D721Med (cell line): ENCODE data around the gene ADGRG3.
A peak's percentile ranks its signal among the peaks of the same experiment; 100 is the strongest.

ENCODE experiments used
- DNase-seq: peaks from one replicate; pipeline ENCODE4 v3.0.0; 2011; ENCODE audit warnings: low spot score; ENCODE audit not compliant: insufficient read length
- FAIRE-seq: peaks from 2 replicates; lab custom pipeline; 2011; peaks lifted over from hg19 to GRCh38; lab: Jason Lieb, UNC
- TF ChIP-seq, protein P1 (sequence below): IDR thresholded peaks from 2 replicates; pipeline ENCODE4 v1.5.1; 2012; ENCODE audit warnings: mild to moderate bottlenecking, control low read depth; ENCODE audit not compliant: insufficient read depth; ENCODE audit errors: missing control alignments

The ADGRG3 gene

DNA sequence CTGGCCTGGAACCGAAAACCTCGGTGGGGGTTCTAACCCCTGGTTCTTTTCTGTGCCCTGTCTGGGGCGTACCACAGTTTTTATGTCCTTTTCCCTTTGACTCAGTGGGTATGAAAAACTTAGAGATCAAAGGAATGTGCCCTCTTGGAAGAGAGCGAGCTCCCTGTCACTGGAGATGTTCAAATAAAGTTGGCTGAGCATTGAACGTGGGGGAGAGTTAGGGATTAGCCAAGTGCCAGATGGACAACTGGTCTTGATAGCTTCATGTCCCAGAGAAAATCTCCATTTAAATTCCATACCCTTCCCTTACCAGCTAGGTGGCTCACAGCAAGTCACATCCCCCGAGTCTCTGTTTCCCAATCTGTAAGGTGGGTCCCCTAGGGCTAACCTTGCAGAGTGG, 30.1 kb upstream of the ADGRG3 start:
- no peak for FAIRE-seq
- DNase-seq: no peak
- TF ChIP-seq, protein P1, sequence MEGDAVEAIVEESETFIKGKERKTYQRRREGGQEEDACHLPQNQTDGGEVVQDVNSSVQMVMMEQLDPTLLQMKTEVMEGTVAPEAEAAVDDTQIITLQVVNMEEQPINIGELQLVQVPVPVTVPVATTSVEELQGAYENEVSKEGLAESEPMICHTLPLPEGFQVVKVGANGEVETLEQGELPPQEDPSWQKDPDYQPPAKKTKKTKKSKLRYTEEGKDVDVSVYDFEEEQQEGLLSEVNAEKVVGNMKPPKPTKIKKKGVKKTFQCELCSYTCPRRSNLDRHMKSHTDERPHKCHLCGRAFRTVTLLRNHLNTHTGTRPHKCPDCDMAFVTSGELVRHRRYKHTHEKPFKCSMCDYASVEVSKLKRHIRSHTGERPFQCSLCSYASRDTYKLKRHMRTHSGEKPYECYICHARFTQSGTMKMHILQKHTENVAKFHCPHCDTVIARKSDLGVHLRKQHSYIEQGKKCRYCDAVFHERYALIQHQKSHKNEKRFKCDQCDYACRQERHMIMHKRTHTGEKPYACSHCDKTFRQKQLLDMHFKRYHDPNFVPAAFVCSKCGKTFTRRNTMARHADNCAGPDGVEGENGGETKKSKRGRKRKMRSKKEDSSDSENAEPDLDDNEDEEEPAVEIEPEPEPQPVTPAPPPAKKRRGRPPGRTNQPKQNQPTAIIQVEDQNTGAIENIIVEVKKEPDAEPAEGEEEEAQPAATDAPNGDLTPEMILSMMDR: no peak

DNA sequence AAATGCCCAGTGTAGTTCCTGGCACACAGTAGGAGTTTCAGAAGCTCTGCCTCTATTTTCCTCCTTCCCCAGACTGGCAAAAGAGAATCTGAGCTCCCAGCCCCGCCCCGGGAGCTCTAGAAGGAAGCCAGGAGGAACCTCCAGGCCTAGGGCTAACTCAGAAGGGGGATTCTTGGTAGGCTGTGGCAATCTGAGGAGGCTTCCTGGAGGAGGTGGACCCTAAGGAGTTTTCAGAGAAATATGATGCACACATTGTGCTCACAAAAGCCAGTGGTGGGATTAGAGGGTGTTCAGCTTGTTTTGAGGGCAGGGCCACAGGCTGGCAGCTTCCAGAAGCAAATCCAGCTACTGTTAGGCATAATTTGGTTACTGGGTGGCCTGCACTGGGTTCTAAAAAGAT, 29.7 kb upstream of the ADGRG3 start:
- no peak for DNase-seq
- no peak for FAIRE-seq
- TF ChIP-seq, protein P1: no peak

DNA sequence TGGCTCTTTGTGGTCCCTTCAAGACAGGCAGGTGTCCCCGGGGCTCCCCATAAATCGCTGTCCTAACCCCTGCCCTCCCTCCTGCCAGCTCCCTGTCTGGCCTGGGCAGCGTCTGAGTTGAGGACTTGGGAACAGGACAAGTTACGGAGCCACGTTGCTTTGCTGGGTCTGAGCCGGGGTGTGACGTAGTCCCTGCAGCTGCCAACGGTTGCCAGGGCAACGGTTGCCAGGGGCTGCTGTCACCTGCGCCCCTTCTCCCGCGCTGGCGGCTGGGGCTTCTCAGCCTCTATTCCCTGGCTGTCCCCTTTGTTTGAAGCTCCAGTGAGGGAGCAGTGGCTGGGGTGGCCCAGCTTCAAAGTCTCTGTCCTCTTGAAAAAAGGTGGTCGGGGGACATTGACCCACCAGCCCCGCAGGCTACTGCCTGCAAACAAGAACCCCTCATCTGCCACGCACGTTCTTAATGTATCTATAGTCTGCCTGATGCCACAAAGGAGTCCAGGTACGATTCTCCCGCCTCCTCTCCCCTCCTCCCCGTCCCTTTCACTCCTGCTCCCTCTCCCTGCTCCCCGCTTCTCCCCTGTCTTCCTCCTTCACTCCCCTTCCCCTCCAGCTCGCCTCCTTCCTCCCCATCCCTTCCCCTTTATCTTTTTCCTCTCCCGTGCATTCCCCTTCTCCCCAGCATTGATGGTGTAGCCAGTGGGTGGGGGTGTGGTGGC, 28.8 kb upstream of the ADGRG3 start:
- no peak for FAIRE-seq
- TF ChIP-seq, protein P1: no peak

DNA sequence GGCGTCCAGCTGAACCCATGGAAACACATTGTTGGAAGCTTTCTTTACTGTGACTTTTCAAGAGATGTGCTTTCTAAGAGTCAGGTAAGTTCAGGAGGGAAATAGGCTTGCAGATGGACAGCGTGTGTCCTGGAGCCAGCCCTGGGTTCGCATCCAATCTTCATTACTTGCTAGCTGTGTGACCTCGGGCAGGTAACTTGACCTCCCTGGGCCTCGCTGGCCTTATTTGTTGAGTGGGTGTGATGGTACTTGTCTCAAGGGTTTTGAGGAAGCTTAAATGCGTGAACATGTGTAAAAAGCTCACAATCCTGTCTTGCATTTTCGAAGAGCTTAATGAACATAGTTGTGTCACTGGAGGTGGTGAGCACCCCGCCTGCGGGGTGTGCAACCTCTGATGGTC, 27.9 kb upstream of the ADGRG3 start:
- no peak for DNase-seq
- TF ChIP-seq, protein P1: no peak
- no peak for FAIRE-seq

More for the DNA sequence above, 28.8 kb upstream of the ADGRG3 start:
- DNase-seq: peak; percentile 57

DNA sequence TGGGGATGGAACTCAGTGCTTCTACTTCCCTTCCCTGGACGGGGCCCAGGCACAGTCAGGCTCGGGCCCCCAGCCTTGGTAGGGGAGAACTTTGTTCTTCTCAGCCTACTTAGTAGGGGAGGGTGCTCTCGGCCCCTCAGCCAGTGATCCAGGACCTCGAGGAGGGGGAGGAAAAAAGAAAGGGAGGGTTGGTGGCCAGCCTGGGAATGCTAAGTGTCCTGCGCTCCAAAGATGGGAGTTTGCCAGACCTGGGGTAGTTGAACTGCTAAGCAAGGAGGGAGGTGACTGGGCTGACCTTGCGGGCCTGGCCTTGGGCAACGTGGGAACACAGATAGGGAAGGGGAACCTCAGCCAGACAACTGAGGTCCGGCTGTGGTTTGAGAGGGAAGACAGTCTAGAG, 27.5 kb upstream of the ADGRG3 start:
- DNase-seq: no peak
- FAIRE-seq: no peak
- TF ChIP-seq, protein P1: no peak

DNA sequence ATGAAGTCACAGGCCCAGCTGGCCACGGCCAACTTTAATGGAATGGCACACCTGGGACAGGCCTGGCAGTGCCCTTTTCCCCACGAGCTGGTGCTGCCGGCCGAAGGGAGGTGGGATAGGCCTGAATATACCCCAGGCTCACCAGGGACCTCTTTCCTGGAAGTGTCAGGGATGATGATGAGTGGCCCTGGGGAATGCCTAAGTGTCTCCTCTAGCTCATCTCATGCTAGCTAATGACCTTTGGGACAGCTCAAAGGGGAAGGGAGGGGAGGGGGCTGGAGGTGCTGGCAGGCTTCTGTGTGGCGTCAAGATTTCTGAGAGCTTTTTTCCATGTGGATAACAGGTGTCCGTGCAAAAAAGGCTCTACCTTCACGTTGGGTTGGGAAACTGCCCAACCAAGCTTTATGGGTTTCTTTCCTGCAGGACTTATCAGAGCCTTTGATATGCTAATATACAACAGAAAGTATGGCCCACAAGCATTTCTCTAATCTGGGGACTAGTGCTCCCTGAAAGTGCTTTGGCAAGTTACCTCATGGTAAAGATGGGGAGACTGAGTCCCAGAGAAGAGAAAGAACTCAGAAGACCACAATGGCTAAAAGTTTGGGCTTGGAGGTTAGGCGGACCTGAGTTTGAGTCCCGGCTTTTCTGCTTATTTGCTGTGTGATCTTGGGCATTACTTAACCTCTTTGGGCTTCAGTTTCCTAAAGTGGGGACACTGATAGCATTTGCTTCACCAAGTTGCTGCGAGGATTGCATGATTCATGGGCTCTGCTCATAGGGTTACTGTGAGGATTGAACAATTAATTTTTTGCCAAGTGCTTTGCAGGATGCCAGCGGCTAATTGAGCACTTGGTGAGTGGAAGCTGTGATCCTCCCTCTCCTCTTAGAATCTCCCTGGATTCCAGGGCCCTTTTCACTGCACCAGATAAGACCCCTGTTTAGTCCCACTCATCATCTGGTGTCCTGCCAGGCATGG, 25.7 kb upstream of the ADGRG3 start:
- no peak for FAIRE-seq
- TF ChIP-seq, protein P1: no peak
- no peak for DNase-seq
